Measurements from ENCODE around the gene NAGPA. TPM values are rescaled to one million over a fixed set of nuclear protein-coding genes. Genes with fewer than 3 reads are reported as not detected.

The NAGPA gene
- total and polyA plus RNA-seq, 2 experiments from 2014 or later: 32.2 to 35.7 TPM

- Histone ChIP-seq H3K36me3 (replicated peaks; ENCODE audit: insufficient read depth, low read depth) (no peaks in the 10 kb centered on the region), H3K9me3 (ENCODE audit: low read depth) (no peaks in the 10 kb centered on the region), H3K27me3 (no peaks in the 10 kb centered on the region), H3K9me2 (replicated peaks; ENCODE audit: insufficient read depth) (no peaks in the 10 kb centered on the region), H3K27ac (no peak overlapping the region), H3K4me1 (ENCODE audit: insufficient read depth) (no peaks in the 10 kb centered on the region), H3K79me2 (no peaks in the 10 kb centered on the region), H3K4me3 (no peak overlapping the region), H4K20me1 (ENCODE audit: insufficient read depth, poor library complexity, severe bottlenecking) (no peaks in the 10 kb centered on the region), H2AFZ (no peak overlapping the region), H3K4me2 (no peak overlapping the region)
- TF ChIP-seq EZH2 (IDR thresholded peaks at IDR 0.05; ENCODE audit: borderline replicate concordance) (no peak), EZH2phosphoT487 (IDR thresholded peaks at IDR 0.05; ENCODE audit: low read depth, severe bottlenecking, unreplicated experiment) (no peak)
- TF ChIP-seq, protein P1, sequence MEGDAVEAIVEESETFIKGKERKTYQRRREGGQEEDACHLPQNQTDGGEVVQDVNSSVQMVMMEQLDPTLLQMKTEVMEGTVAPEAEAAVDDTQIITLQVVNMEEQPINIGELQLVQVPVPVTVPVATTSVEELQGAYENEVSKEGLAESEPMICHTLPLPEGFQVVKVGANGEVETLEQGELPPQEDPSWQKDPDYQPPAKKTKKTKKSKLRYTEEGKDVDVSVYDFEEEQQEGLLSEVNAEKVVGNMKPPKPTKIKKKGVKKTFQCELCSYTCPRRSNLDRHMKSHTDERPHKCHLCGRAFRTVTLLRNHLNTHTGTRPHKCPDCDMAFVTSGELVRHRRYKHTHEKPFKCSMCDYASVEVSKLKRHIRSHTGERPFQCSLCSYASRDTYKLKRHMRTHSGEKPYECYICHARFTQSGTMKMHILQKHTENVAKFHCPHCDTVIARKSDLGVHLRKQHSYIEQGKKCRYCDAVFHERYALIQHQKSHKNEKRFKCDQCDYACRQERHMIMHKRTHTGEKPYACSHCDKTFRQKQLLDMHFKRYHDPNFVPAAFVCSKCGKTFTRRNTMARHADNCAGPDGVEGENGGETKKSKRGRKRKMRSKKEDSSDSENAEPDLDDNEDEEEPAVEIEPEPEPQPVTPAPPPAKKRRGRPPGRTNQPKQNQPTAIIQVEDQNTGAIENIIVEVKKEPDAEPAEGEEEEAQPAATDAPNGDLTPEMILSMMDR (IDR thresholded peaks at IDR 0.05; ENCODE audit: poor library complexity): no peak
- 91% methylated on average over 2 of the region's 2 CpGs for WGBS (ENCODE audit: low lambda C conversion rate, missing lambda C conversion rate)
- DNase-seq (ENCODE audit: low spot score): no peak
These were observed 57.7 kb downstream of the NAGPA start for GRCh38 chr16:4976079-4976478.

Other genes with a start within 250 kb of the NAGPA start
- gene SEPTIN12, start 245.6 kb downstream of the NAGPA start, total RNA-seq: not detected in 2 replicates
- not detected in 2 replicates for gene SEPTIN12, start 245.6 kb downstream of the NAGPA start, polyA plus RNA-seq
- not detected in 2 replicates for gene SMIM22, start 238.6 kb downstream of the NAGPA start, total RNA-seq
- gene SMIM22, start 238.6 kb downstream of the NAGPA start, polyA plus RNA-seq: 12.3 and 15.1 TPM in 2 replicates
- gene ROGDI, start 231.3 kb downstream of the NAGPA start, total RNA-seq: 21.2 and 29.1 TPM in 2 replicates
- gene ROGDI, start 231.3 kb downstream of the NAGPA start, polyA plus RNA-seq: 48.2 and 49.5 TPM in 2 replicates
- 46.5 and 49.5 TPM in 2 replicates for gene GLYR1, start 186.6 kb downstream of the NAGPA start, total RNA-seq
- gene GLYR1, start 186.6 kb downstream of the NAGPA start, polyA plus RNA-seq: 47.2 and 56.9 TPM in 2 replicates
- gene UBN1, start 186.5 kb downstream of the NAGPA start, total RNA-seq: 21.4 and 28.1 TPM in 2 replicates
- 19.1 and 24.3 TPM in 2 replicates for gene UBN1, start 186.5 kb downstream of the NAGPA start, polyA plus RNA-seq
- gene PPL, start 96.8 kb downstream of the NAGPA start, total RNA-seq: 29.1 and 32.8 TPM in 2 replicates
- gene PPL, start 96.8 kb downstream of the NAGPA start, polyA plus RNA-seq: 44.5 and 45.0 TPM in 2 replicates
- gene SEC14L5, start 75.6 kb downstream of the NAGPA start, total RNA-seq: 0.20 and 3.5 TPM in 2 replicates
- gene SEC14L5, start 75.6 kb downstream of the NAGPA start, polyA plus RNA-seq: 0.69 and 1.0 TPM in 2 replicates
- gene C16orf89, start 32.0 kb upstream of the NAGPA start, total RNA-seq: 1.1 and 4.5 TPM in 2 replicates
- 2.0 and 3.8 TPM in 2 replicates for gene C16orf89, start 32.0 kb upstream of the NAGPA start, polyA plus RNA-seq
- gene ALG1, start 37.9 kb upstream of the NAGPA start, total RNA-seq: 37.9 and 63.6 TPM in 2 replicates
- gene ALG1, start 37.9 kb upstream of the NAGPA start, polyA plus RNA-seq: 45.5 and 51.9 TPM in 2 replicates
- gene EEF2KMT, start 63.9 kb upstream of the NAGPA start, total RNA-seq: 5.8 and 16.5 TPM in 2 replicates
- gene EEF2KMT, start 63.9 kb upstream of the NAGPA start, polyA plus RNA-seq: 16.1 and 16.7 TPM in 2 replicates